Gastrocnemius medialis (tissue), 4 donors: Measurements from ENCODE around the gene NR2C2AP.

Source experiments
- CTCF ChIP-seq, 5 experiments: fragments of 450-650 bp in 3 of 5; fragments of 200-600 bp in 2 of 5; sonication (generic) in 2 of 5; IDR thresholded peaks in 4 of 5; conservative IDR thresholded peaks in 1 of 5; 1 replicate in 4 of 5; 2 replicates in 1 of 5; pipeline ENCODE4 v1.5.1; 2016 to 2019; ENCODE audit warnings: antibody characterized with exemption in 5 of 5, mild to moderate bottlenecking in 3 of 5, moderate library complexity in 3 of 5
- POLR2A ChIP-seq, 2 donors: fragments of 450-650 bp; IDR thresholded peaks; one replicate each; pipeline ENCODE4 v1.6.1; 2017; ENCODE audit warnings: antibody characterized with exemption in 2 of 2, mild to moderate bottlenecking in 2 of 2, moderate library complexity in 2 of 2

- TF ChIP-seq CTCF (IDR thresholded peaks at IDR 0.05 in 4 of 5, conservative IDR thresholded peaks at IDR 0.05 in 1 of 5) (no peak), POLR2A (IDR thresholded peaks at IDR 0.05) (no peak)
These were observed 21.7 kb downstream of the NR2C2AP start for GRCh38 chr19:19181488-19181998.
